NCI-H2227 (cell line): Measurements from ENCODE around the gene RANBP3.
A peak's percentile ranks its signal among the peaks of the same experiment; 100 is the strongest.
"Not testable (repeated sequence)": the region's sequence is repeated elsewhere in the genome, so short reads cannot be mapped to it uniquely, and the experiment has no call there.

Experiments
- DNase-seq: peaks from one replicate; lab custom pipeline; 2025; ENCODE audit not compliant: unreplicated experiment; lab: John Stamatoyannopoulos, UW

RANBP3 gene

DNA sequence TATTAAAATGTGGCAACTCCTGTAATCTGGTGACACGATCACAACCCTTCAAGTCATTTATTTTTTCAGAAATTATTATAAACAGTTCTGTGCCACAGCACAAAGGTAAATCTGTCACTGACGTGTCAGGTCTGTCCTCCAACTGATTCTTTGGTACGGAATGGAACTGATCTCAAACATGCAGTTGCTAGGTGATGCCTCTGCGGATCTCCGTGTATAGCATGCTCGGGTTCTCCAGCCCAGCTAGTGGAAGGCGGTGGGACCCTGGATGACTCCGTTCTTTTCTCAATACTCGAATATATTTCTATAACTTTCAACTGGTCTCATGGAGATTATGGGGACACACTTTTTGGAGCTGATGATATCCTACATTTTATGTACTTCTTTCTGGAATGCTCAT is 11.0 kb downstream of the RANBP3 start:
- no peak for DNase-seq

DNA sequence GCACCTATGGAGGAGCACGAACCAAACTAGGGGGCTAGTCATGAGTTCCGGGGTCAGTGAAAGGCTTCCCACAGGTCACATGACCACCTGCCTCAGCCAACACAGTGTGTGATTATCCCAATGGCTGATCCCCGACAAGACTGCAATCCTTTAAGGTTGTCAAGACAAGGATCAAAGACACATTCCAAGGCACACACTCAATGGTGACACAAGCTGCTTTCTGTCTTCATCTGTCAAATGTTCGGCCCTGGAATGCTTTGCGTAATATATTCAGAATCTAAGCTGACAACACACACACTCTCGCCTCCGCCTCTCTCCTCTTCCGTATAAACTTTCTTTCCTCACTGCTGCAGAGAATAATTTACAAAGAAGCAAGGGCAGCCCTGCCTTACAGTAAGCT is 11.7 kb downstream of the RANBP3 start:
- no peak for DNase-seq

GRCh38 chr19:5964816-5965565 is 12.9 kb downstream of the RANBP3 start:
- DNase-seq: no peak

DNA sequence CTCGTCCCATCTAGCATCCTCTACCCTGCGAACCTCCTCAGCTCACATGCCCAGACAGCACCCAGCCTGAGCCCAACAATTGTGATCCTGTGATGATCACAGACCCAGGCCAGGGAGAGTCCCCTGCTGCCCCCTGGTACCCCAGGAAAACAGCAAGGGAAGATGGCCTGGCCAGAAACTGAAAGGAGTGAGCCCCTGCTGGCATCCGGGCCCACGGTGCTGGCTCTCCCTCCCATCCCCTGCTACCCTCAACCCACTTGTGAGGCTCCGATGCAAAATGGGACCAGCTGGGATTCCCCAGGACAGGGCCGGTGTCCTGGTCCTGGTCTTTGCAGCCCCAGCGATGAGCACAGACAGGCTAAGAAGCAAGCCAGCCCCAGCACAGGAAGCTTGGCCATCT is 14.1 kb downstream of the RANBP3 start:
- DNase-seq: no peak

GRCh38 chr19:5963259-5963658 is 14.7 kb downstream of the RANBP3 start:
- DNase-seq: not testable (repeated sequence)

DNA sequence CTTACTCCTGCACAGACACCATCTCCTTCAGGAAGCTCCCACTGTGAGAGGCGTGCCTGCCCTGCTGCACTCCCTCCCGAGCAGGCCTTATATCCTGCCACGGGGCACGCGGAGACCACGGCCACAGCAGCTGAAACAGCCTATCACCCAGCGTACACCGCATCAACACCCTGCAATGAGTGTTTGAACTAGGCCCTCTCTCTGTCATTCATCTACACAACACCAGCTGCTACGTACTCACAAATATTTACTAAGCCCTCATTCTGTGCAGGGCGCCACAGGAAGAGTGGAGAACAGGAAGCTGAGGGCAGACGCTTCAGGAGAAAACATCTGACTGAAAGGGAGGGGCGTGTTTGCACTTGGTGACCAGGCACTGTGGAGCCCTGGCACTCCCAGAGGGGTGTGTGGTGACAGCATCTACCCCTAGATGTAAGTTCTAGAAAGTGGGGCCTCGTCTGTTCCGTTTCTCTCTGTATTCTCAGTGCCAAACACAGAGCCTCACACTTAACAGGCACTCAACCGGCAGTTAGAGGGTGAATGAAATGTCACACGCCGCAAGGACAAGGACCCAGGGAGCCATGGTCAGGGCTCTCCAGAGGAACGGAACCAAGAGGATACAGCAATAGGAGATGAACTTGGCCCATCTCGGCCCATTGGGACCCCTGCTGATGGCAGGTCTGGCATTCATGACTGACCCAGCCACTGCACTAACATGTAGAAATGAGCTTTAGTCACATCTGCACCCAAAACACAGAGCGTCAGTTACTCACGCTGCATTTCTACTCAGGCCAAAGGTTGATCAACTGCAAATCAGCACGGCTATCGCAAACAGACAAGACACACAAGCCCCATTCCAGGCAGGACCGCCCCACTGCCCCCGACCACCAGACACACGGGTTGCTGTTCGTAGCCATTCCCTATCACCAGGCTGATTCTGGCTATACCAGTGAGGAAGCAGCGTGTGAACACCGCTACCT is 15.7 kb downstream of the RANBP3 start:
- DNase-seq: peak; percentile 68

- DNase-seq: not testable (repeated sequence)
Observed at GRCh38 chr19:5961641-5961968, 16.3 kb downstream of the RANBP3 start.

GRCh38 chr19:5960005-5961001 is 17.6 kb downstream of the RANBP3 start:
- DNase-seq: no peak

DNA sequence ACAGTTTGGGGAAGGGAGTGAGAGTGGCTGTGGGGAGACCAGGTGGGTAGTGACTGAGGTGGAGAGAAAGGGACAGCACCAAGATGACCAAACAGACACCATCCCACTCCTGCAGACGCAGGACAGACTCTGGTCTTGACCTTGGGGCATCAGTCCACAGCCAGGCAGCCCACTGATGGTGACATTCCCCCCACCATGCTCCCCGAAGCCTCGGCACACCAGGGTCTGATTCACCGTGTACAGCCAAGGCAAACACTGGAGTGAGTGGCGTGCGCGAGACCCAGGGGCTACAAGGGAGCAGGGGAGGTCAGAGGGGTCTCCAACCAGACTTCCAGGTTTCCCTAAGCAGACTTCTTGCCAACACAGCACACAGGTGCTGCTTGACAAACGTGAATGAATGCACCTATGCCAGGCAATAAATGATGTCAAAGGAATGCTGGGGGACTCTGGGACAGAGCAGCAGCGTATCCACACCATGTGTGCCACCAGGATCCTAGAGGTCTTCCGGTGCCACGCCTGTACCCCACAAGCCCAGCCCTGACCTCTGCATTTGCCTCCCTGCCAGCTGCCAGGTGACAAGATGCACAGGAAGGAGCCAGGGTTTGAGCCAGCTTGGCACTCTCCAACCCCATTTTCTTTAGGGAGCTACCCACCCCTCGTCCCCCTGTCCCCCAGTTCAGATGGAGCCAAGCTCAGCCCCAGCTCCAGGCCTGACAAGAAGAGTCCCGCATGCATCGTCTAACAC is 18.5 kb downstream of the RANBP3 start:
- DNase-seq: no peak

DNA sequence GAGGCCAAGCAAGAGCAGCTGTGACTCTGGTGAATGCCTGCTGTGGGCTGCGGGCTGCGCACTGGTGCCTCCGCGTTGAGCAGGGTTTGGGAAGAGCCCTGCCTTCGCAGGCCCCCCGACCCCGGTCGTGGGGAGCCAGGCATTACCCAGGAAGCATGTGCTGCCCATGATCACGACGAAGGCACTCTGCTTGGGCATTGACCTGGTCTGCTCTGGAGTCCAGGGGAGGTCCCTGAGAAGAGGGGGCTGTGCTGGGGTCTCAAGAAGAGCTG is 19.2 kb downstream of the RANBP3 start:
- DNase-seq: no peak

DNA sequence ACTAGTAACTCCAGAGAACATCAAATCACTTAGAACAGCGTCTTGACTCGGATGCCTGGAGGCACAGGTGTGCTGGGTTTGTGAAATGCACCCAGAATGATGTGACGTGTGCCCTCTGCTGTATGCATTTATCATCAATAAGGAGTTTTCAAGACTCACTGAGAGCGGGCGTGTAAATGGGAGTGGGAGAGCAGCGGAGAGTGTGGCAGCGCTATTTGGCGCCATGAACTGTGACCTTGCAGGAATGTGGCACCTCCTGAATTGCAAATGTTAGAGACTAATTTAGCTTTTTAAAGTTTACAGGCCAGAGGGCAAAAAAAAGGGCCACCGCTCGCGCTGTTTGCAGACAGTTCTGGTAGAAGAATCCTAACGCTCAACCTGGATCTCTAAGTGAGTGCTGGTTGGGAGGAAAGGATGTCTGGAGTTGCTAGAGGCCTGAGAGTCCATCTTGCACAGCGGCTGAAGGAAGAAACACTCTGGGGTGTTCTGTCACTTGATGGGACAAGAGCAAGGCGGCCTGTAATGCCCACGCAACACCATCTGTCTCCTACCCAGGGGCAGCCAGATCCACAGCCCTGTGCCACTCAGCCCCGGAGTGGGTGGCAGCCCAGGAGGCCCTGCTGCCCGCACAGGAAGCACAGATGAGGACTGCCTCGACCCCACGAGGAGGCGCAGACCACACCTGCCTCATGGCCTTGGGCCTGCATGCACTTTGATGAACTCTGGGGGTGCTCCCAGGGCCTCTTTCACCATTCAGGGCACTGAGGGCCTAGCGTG is 19.7 kb downstream of the RANBP3 start:
- no peak for DNase-seq

DNA sequence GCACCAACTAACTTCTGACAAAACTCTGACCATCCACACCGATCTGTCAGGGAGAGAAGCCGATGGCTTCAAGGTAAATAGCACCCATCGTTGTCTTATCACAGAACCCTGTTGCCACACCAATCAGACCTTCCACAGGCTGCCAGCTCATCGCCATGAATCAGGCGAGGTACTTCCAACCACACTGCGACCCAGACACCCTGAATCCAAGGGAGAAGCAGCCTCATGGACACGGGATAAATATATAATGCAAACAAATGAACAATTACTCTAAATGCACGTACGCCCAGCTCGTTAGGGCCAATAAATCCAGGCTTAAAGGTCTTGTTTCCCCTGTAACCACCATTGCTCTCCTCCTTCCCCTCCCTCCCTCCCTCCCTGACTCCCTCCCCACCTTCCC is 20.8 kb downstream of the RANBP3 start:
- DNase-seq: no peak

- no peak for DNase-seq
Observed at GRCh38 chr19:5956728-5957127, 21.2 kb downstream of the RANBP3 start.

- DNase-seq: no peak
Observed at GRCh38 chr19:5956323-5956722, 21.6 kb downstream of the RANBP3 start.

DNA sequence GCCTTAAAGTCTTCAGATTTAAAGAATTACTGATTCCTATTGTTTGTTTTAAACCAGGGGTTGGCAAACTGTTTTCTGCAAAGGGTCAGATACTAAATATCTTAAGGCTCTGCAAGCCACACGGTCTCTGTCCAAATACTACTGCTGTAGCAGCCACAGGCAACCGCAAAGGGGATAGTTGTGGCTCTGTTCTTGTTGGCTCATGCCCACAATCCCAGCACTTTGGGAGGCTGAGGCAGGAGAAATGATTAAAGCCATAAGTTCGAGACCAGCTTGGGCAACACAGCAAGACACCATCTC is 22.4 kb downstream of the RANBP3 start:
- DNase-seq: no peak

GRCh38 chr19:5954293-5954692 is 23.6 kb downstream of the RANBP3 start:
- DNase-seq: no peak

GRCh38 chr19:5953680-5954213 is 24.2 kb downstream of the RANBP3 start:
- no peak for DNase-seq

GRCh38 chr19:5953030-5953589 is 24.8 kb downstream of the RANBP3 start:
- DNase-seq: no peak
